NB4 (cell line): ENCODE measurements around the gene IL31.

Experiments
- CTCF ChIP-seq: IDR thresholded peaks from one replicate; pipeline ENCODE4 v1.5.1; 2012; ENCODE audit warnings: low read depth, low read length
- MYC ChIP-seq: IDR thresholded peaks from 2 replicates; pipeline ENCODE4 v1.6.1; 2011; ENCODE audit warnings: low read depth, low read length

DNA sequence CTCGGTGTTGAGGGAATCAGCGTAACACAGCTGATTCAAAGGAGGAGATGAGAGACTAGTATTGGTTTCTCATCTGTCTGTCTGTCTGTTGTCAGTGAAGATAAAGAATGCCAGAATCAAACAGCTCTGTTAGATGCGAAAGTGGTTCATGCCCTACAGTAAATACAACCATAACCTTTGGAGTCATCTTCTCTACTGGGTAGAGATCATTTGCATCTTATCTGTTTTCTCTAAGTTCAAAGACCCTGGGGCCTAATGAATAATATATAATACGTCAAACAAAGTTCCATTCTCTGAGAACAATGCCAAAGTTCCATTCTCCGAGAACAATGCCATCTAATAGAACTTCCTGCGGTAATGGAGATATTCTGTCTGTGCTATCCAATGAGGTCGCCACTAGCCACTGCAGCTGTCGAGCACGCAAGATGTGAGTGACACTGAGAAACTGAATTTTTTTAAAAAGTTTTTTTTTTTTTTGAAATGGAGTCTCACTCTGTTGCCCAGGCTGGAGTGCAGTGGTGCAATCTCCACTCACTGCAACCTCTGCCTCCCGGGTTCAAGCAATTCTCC is 6.6 kb downstream of the IL31 start:
- TF ChIP-seq CTCF (no peak), MYC (no peak)
